Activated T-cell treated with anti-CD3 and anti-CD28 coated beads, Interleukin-2, amount 50 U/mL, for 72 hours (primary cell): ENCODE data around the gene CEACAM18. TPM values are rescaled to one million over a fixed set of nuclear protein-coding genes. Genes with fewer than 3 reads are reported as not detected.

Experiments used
- ATAC-seq, 2 donors: fragments of 150-1000 bp; cut with Tn5 transposase; replicated peaks in 1 of 2; 2 replicates each; pipeline ENCODE4 v1.10.0; 2021; ENCODE audit warnings: moderate library complexity in 2 of 2, mild to moderate bottlenecking in 1 of 2
- DNase-seq, 2 donors: peaks; one replicate each; pipeline ENCODE4 v3.0.0; 2021 to 2022; ENCODE audit warnings: mixed read lengths in 1 of 2
- H3K27ac Mint-ChIP-seq: one replicate; pipeline ENCODE4 v1.8.0; 2022; ENCODE audit warnings: mild to moderate bottlenecking, moderate library complexity, mixed read lengths
- H3K27me3 Mint-ChIP-seq: one replicate; pipeline ENCODE4 v1.8.0; 2022; ENCODE audit warnings: low read depth, mixed read lengths
- H3K36me3 Mint-ChIP-seq, 2 donors: one replicate each; pipeline ENCODE4 v1.8.0; 2022; ENCODE audit warnings: mixed read lengths in 2 of 2, mild to moderate bottlenecking in 1 of 2; ENCODE audit not compliant: insufficient read depth in 2 of 2
- H3K4me1 Mint-ChIP-seq: one replicate; pipeline ENCODE4 v1.8.0; 2022; ENCODE audit warnings: low read depth, mixed read lengths
- H3K4me3 Mint-ChIP-seq, 2 donors: one replicate each; pipeline ENCODE4 v1.8.0; 2022; ENCODE audit warnings: mild to moderate bottlenecking in 2 of 2, mixed read lengths in 2 of 2, moderate library complexity in 2 of 2
- H3K9me3 Mint-ChIP-seq, 2 donors: one replicate each; pipeline ENCODE4 v1.8.0; 2022; ENCODE audit warnings: mixed read lengths in 2 of 2
- total RNA-seq, 2 donors: library from RNA; stranded (reverse); gene quantifications; one replicate each; pipeline ENCODE4 v1.2.3, GENCODE V29; 2022

The CEACAM18 gene
- total RNA-seq, 2 donors from 2014 or later: not detected

- DNase-seq (no peak), ATAC-seq (no peak)
- no peak overlapping the region for H3K27ac Mint-ChIP-seq
- peaks cover 18% of the 10 kb centered on the region for H3K4me1 Mint-ChIP-seq
- peaks cover 0 to 3% of the 10 kb centered on the region in 2 donors for H3K36me3 Mint-ChIP-seq
- H3K9me3 Mint-ChIP-seq: peaks cover 4 to 7% of the 10 kb centered on the region in 2 donors
- H3K27me3 Mint-ChIP-seq: peaks cover 32% of the 10 kb centered on the region
- H3K4me3 Mint-ChIP-seq: no peak overlapping the region
Observed at GRCh38 chr19:51507640-51508058, 29.3 kb downstream of the CEACAM18 start.

GRCh38 chr19:51508059-51508733, 29.9 kb downstream of the CEACAM18 start:
- DNase-seq (no peak), ATAC-seq (no peak)
- Mint-ChIP-seq H3K4me1 (peaks cover 18% of the 10 kb centered on the region), H3K9me3 (peaks cover 4 to 7% of the 10 kb centered on the region in 2 donors), H3K4me3 (no peak overlapping the region), H3K27ac (no peak overlapping the region), H3K27me3 (peaks cover 34% of the 10 kb centered on the region), H3K36me3 (peaks cover 0 to 3% of the 10 kb centered on the region in 2 donors)

- DNase-seq (no peak), ATAC-seq (no peak)
- Mint-ChIP-seq H3K27ac (no peak overlapping the region), H3K36me3 (no peaks in the 10 kb centered on the region), H3K4me1 (peaks cover 18% of the 10 kb centered on the region), H3K27me3 (peaks cover 34% of the 10 kb centered on the region), H3K4me3 (no peak overlapping the region), H3K9me3 (no peaks in the 10 kb centered on the region)
Observed at GRCh38 chr19:51509823-51510660, 31.7 kb downstream of the CEACAM18 start.

DNA sequence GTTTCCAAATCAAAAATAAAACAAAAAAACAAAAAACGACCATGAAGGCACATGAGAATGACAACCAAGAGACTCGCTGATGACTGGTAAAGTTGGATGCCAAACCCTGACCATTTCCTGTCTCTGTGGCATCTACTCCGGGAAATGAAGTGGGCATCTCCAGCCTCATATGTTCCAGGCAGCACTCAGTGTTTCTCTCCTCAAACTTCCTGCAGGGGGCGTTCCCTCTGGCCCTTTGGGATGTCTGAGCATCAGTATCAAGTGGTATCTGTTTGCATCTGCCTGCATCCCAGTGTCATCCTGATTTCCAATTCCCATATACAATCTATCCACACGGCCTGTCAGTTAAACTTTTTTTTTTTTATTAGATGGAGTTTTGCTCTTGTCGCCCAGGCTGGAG, 33.0 kb downstream of the CEACAM18 start:
- ATAC-seq (peak; percentile 40 to 73), DNase-seq (peak; percentile 28 to 40)
- H3K9me3 Mint-ChIP-seq: no peaks in the 10 kb centered on the region
- H3K27me3 Mint-ChIP-seq: peaks cover 27% of the 10 kb centered on the region
- H3K36me3 Mint-ChIP-seq: no peaks in the 10 kb centered on the region
- H3K4me1 Mint-ChIP-seq: peaks cover 11% of the 10 kb centered on the region
- H3K27ac Mint-ChIP-seq: no peak overlapping the region
- no peak overlapping the region for H3K4me3 Mint-ChIP-seq

DNA sequence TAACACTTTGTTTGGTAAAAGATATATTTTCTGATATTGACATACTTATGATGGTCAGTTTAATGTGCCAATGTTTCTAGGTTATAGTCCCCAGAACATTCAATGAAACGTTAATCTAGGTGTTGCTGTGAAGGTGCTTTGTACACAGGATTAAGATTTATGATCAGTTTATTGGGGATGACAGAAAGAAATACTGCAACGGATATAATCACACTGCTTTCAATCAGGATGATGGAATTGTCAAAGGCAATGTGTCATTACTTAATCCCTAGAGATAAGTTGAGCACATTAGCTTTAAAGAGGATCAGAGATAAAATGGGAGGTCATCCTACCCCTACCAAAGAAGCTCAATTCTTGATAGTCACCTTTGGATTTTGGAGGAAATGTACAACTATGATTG, 35.6 kb downstream of the CEACAM18 start:
- Mint-ChIP-seq H3K27me3 (peaks cover 37% of the 10 kb centered on the region), H3K36me3 (peaks cover 2% of the 10 kb centered on the region in 2 donors), H3K4me1 (peaks cover 11% of the 10 kb centered on the region), H3K4me3 (no peak overlapping the region), H3K27ac (no peak overlapping the region), H3K9me3 (peaks cover 0 to 2% of the 10 kb centered on the region in 2 donors)
- ATAC-seq (no peak), DNase-seq (no peak)

- no peak overlapping the region for H3K27ac Mint-ChIP-seq
- peaks cover 0 to 2% of the 10 kb centered on the region in 2 donors for H3K9me3 Mint-ChIP-seq
- peaks cover 11% of the 10 kb centered on the region for H3K4me1 Mint-ChIP-seq
- DNase-seq: peak; percentile 23 to 37
- H3K4me3 Mint-ChIP-seq: no peak overlapping the region
- H3K36me3 Mint-ChIP-seq: peaks cover 2% of the 10 kb centered on the region in 2 donors
- peaks cover 37% of the 10 kb centered on the region for H3K27me3 Mint-ChIP-seq
- ATAC-seq: peak; percentile 52 to 69
Observed at GRCh38 chr19:51514866-51515481, 36.6 kb downstream of the CEACAM18 start.

GRCh38 chr19:51520728-51521127, 42.4 kb downstream of the CEACAM18 start:
- H3K27ac Mint-ChIP-seq: no peak overlapping the region
- ATAC-seq (no peak), DNase-seq (no peak)
- H3K36me3 Mint-ChIP-seq: peaks cover 2% of the 10 kb centered on the region in 2 donors
- H3K4me1 Mint-ChIP-seq: no peaks in the 10 kb centered on the region
- peaks cover 0 to 2% of the 10 kb centered on the region in 2 donors for H3K9me3 Mint-ChIP-seq
- H3K27me3 Mint-ChIP-seq: peaks cover 53% of the 10 kb centered on the region
- no peak overlapping the region for H3K4me3 Mint-ChIP-seq

GRCh38 chr19:51521357-51521756, 43.0 kb downstream of the CEACAM18 start:
- Mint-ChIP-seq H3K9me3 (peaks cover 0 to 2% of the 10 kb centered on the region in 2 donors), H3K4me1 (no peaks in the 10 kb centered on the region), H3K4me3 (no peak overlapping the region), H3K27me3 (peaks cover 57% of the 10 kb centered on the region), H3K27ac (no peak overlapping the region), H3K36me3 (peaks cover 2% of the 10 kb centered on the region in 2 donors)
- no peak for ATAC-seq
- no peak for DNase-seq

DNA sequence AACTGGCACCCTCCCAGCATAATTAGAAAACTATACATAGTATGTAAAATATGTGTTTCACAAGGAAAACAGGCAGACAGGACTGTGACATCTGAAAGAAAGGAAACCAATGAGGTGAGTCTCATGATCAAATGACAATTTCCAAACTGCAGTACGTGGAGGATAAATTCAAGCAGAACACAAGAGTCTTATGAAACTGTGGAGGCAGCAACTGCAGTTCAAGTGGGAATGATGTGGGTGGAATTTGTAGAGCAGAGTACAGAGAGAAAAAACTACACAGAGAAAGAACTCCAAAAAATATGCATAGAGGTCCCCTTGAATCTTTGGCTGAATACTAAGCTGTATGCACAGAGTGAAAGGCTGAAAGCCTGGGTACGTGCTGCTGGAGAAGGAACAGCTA, 43.4 kb downstream of the CEACAM18 start:
- Mint-ChIP-seq H3K4me1 (no peaks in the 10 kb centered on the region), H3K27me3 (peaks cover 57% of the 10 kb centered on the region)

GRCh38 chr19:51524666-51525264, 46.4 kb downstream of the CEACAM18 start:
- Mint-ChIP-seq H3K9me3 (no peaks in the 10 kb centered on the region), H3K4me3 (no peak overlapping the region), H3K27ac (no peak overlapping the region), H3K4me1 (no peaks in the 10 kb centered on the region), H3K36me3 (no peaks in the 10 kb centered on the region), H3K27me3 (peaks cover 62% of the 10 kb centered on the region)
- ATAC-seq: no peak
- no peak for DNase-seq

More for the DNA sequence above, 43.4 kb downstream of the CEACAM18 start:
- H3K9me3 Mint-ChIP-seq: peaks cover 0 to 2% of the 10 kb centered on the region in 2 donors
- no peak overlapping the region for H3K27ac Mint-ChIP-seq
- DNase-seq (no peak), ATAC-seq (no peak)
- H3K4me3 Mint-ChIP-seq: no peak overlapping the region
- H3K36me3 Mint-ChIP-seq: peaks cover 2% of the 10 kb centered on the region in 2 donors

GRCh38 chr19:51525651-51526050, 47.3 kb downstream of the CEACAM18 start:
- ATAC-seq (no peak), DNase-seq (no peak)
- peaks cover 64% of the 10 kb centered on the region for H3K27me3 Mint-ChIP-seq
- H3K4me3 Mint-ChIP-seq: no peak overlapping the region
- H3K27ac Mint-ChIP-seq: no peak overlapping the region
- H3K36me3 Mint-ChIP-seq: no peaks in the 10 kb centered on the region
- no peaks in the 10 kb centered on the region for H3K4me1 Mint-ChIP-seq
- no peaks in the 10 kb centered on the region for H3K9me3 Mint-ChIP-seq

GRCh38 chr19:51529301-51529700, 51.0 kb downstream of the CEACAM18 start:
- H3K4me1 Mint-ChIP-seq: no peaks in the 10 kb centered on the region
- ATAC-seq (no peak), DNase-seq (no peak)
- no peak overlapping the region for H3K27ac Mint-ChIP-seq
- H3K4me3 Mint-ChIP-seq: no peak overlapping the region
- H3K36me3 Mint-ChIP-seq: no peaks in the 10 kb centered on the region
- no peaks in the 10 kb centered on the region for H3K9me3 Mint-ChIP-seq
- peaks cover 56% of the 10 kb centered on the region for H3K27me3 Mint-ChIP-seq

DNA sequence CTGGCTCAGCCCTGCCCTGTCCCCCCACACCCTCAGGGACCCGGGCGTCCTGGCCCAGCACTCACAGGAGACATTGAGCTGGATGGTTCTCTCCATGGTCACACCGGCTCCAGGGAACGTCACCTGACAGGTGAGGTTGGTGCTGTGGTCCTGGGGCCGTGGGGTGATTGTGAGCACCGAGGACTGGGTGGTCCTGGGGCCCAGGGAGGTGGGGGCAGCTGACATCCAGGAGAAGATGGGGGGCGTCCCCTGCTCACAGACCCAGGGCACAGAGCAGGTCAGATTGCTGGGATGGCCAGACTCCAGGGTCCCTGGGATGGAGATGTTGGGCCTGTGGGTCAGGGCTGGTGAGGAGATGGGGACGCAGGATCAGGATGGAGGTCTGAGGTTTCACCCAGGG, 52.3 kb downstream of the CEACAM18 start:
- H3K36me3 Mint-ChIP-seq: no peaks in the 10 kb centered on the region
- DNase-seq: no peak
- H3K4me1 Mint-ChIP-seq: no peaks in the 10 kb centered on the region
- no peaks in the 10 kb centered on the region for H3K9me3 Mint-ChIP-seq
- H3K27me3 Mint-ChIP-seq: peaks cover 64% of the 10 kb centered on the region
- no peak overlapping the region for H3K27ac Mint-ChIP-seq
- no peak for ATAC-seq
- H3K4me3 Mint-ChIP-seq: no peak overlapping the region
